ENCODE data around the gene TAPT1.

Gene TAPT1

GRCh38 chr4:16206301-16206700 is 20.0 kb downstream of the TAPT1 start:
- no peaks in the 10 kb centered on the region for H3K27me3 Mint-ChIP-seq (ENCODE audit: low read depth)
- no peak overlapping the region for H3K27ac Mint-ChIP-seq
- TF ChIP-seq CTCF (IDR thresholded peaks at IDR 0.05; ENCODE audit: unreplicated experiment in 3 of 3): no peak

GRCh38 chr4:16205298-16206164 is 20.7 kb downstream of the TAPT1 start:
- TF ChIP-seq CTCF (IDR thresholded peaks at IDR 0.05; ENCODE audit: unreplicated experiment in 3 of 3): peak; percentile 53 to 65 (median 61)
- Mint-ChIP-seq H3K36me3 (ENCODE audit: low read depth) (no peaks in the 10 kb centered on the region), H3K4me1 (peaks cover 13% of the 10 kb centered on the region), H3K9me3 (no peaks in the 10 kb centered on the region), H3K27ac (no peak overlapping the region), H3K4me3 (no peak overlapping the region), H3K27me3 (ENCODE audit: low read depth) (no peaks in the 10 kb centered on the region)

More at GRCh38 chr4:16206301-16206700, 20.0 kb downstream of the TAPT1 start:
- Mint-ChIP-seq H3K4me1 (peaks cover 13% of the 10 kb centered on the region), H3K36me3 (ENCODE audit: low read depth) (no peaks in the 10 kb centered on the region), H3K4me3 (no peak overlapping the region), H3K9me3 (no peaks in the 10 kb centered on the region)

- no peak for TF ChIP-seq CTCF (IDR thresholded peaks at IDR 0.05; ENCODE audit: unreplicated experiment in 3 of 3)
- H3K9me3 Mint-ChIP-seq: no peaks in the 10 kb centered on the region
- H3K4me3 Mint-ChIP-seq: no peak overlapping the region
- no peaks in the 10 kb centered on the region for H3K36me3 Mint-ChIP-seq (ENCODE audit: low read depth)
- H3K27me3 Mint-ChIP-seq (ENCODE audit: low read depth): no peaks in the 10 kb centered on the region
- H3K27ac Mint-ChIP-seq: no peak overlapping the region
- H3K4me1 Mint-ChIP-seq: peaks cover 13% of the 10 kb centered on the region
Measured at GRCh38 chr4:16204505-16204904, 21.8 kb downstream of the TAPT1 start.

- Mint-ChIP-seq H3K27me3 (ENCODE audit: low read depth) (no peaks in the 10 kb centered on the region), H3K9me3 (no peaks in the 10 kb centered on the region), H3K4me1 (peaks cover 18% of the 10 kb centered on the region), H3K4me3 (no peak overlapping the region), H3K36me3 (ENCODE audit: low read depth) (no peaks in the 10 kb centered on the region), H3K27ac (no peak overlapping the region)
- no peak for TF ChIP-seq CTCF (IDR thresholded peaks at IDR 0.05; ENCODE audit: unreplicated experiment in 3 of 3)
Measured at GRCh38 chr4:16203083-16203482, 23.2 kb downstream of the TAPT1 start.

GRCh38 chr4:16202598-16202997 is 23.7 kb downstream of the TAPT1 start:
- no peak for TF ChIP-seq CTCF (IDR thresholded peaks at IDR 0.05; ENCODE audit: unreplicated experiment in 3 of 3)
- Mint-ChIP-seq H3K27ac (no peak overlapping the region), H3K27me3 (ENCODE audit: low read depth) (no peaks in the 10 kb centered on the region), H3K4me1 (peaks cover 22% of the 10 kb centered on the region), H3K9me3 (no peaks in the 10 kb centered on the region), H3K36me3 (ENCODE audit: low read depth) (no peaks in the 10 kb centered on the region), H3K4me3 (no peak overlapping the region)

GRCh38 chr4:16199093-16199492 is 27.2 kb downstream of the TAPT1 start:
- H3K27ac Mint-ChIP-seq: no peak overlapping the region
- peaks cover 28% of the 10 kb centered on the region for H3K4me1 Mint-ChIP-seq
- TF ChIP-seq CTCF (IDR thresholded peaks at IDR 0.05; ENCODE audit: unreplicated experiment in 3 of 3): peak; percentile 24 to 54 (median 46)

More at GRCh38 chr4:16199093-16199492, 27.2 kb downstream of the TAPT1 start:
- Mint-ChIP-seq H3K36me3 (ENCODE audit: low read depth) (no peaks in the 10 kb centered on the region), H3K9me3 (no peaks in the 10 kb centered on the region), H3K4me3 (no peak overlapping the region), H3K27me3 (ENCODE audit: low read depth) (no peaks in the 10 kb centered on the region)

Measured in nephron (organoid).